Mucosa of stomach (tissue), 1 donor: ENCODE results near the gene IL1R2.
A peak's percentile ranks its signal among the peaks of the same experiment; 100 is the strongest.

ENCODE experiments used
- H3K27me3 ChIP-seq: one replicate; pipeline ENCODE4 v1.7.0; 2013; ENCODE audit warnings: mild to moderate bottlenecking, low read length; ENCODE audit not compliant: control insufficient read depth, insufficient read depth
- H3K36me3 ChIP-seq: one replicate; pipeline ENCODE4 v1.7.0; 2013; ENCODE audit warnings: low read length; ENCODE audit not compliant: control insufficient read depth, insufficient read depth
- H3K4me1 ChIP-seq: one replicate; pipeline ENCODE4 v1.7.0; 2013; ENCODE audit warnings: mild to moderate bottlenecking, low read length; ENCODE audit not compliant: control insufficient read depth, insufficient read depth
- H3K4me3 ChIP-seq: one replicate; pipeline ENCODE4 v1.7.0; 2013; ENCODE audit warnings: low read length
- H3K9ac ChIP-seq: one replicate; pipeline ENCODE4 v1.7.0; 2013; ENCODE audit warnings: mild to moderate bottlenecking, low read length, moderate library complexity
- H3K9me3 ChIP-seq: one replicate; pipeline ENCODE4 v1.7.0; 2013; ENCODE audit warnings: mild to moderate bottlenecking, low read length, moderate library complexity; ENCODE audit not compliant: control insufficient read depth
- donor health status: Pancreatic carcinoma.

IL1R2 gene

GRCh38 chr2:102029405-102029804, 37.6 kb downstream of the IL1R2 start:
- Histone ChIP-seq H3K4me1 (peaks cover 21% of the 10 kb centered on the region), H3K4me3 (no peak overlapping the region), H3K9ac (no peak overlapping the region), H3K36me3 (no peaks in the 10 kb centered on the region), H3K27me3 (no peaks in the 10 kb centered on the region), H3K9me3 (no peaks in the 10 kb centered on the region)

DNA sequence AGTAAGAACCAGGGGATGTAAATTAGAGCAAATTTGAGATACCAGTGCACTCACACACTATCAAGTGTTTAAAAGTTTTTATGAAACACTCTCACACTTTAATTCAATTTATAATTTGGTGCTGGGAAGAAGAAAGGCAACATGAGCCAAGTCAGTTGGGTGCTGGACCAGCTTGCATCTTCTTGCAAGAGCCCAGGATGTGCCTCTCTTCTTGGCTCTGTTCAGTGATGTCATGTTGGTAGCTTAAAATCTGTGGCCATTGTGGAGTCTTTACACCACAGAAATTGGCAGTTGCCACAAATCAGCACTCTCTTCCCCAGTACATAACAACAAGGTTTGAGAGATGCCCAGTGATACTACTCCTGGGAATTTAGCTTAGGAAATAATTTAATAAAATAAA, 38.2 kb downstream of the IL1R2 start:
- no peaks in the 10 kb centered on the region for H3K9me3 ChIP-seq
- no peak overlapping the region for H3K9ac ChIP-seq
- H3K4me3 ChIP-seq, result no peak overlapping the region
- no peaks in the 10 kb centered on the region for H3K27me3 ChIP-seq
- no peaks in the 10 kb centered on the region for H3K36me3 ChIP-seq
- H3K4me1 ChIP-seq, result peaks cover 27% of the 10 kb centered on the region

DNA sequence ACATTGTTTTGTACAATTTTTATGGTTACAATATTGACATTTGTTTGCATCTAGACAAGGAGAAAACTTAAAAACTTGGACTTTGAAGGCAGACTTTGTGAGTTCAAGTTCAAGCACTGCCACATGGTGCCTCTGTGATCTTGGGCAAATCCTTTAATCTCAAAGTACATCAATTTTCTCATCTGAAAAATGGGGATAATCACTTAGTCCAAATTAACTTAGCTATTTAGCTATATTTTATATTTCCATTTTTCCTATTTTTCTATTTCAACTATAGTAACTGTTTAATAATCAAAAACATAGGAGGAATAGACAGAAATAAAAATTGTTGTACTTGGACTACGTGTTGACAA, 38.7 kb downstream of the IL1R2 start:
- Histone ChIP-seq H3K9me3 (no peaks in the 10 kb centered on the region), H3K27me3 (no peaks in the 10 kb centered on the region), H3K4me1 (peaks cover 27% of the 10 kb centered on the region), H3K9ac (no peak overlapping the region), H3K4me3 (no peak overlapping the region), H3K36me3 (no peaks in the 10 kb centered on the region)

- no peaks in the 10 kb centered on the region for H3K36me3 ChIP-seq
- no peaks in the 10 kb centered on the region for H3K9me3 ChIP-seq
- no peaks in the 10 kb centered on the region for H3K27me3 ChIP-seq
- peaks cover 27% of the 10 kb centered on the region for H3K4me1 ChIP-seq
- no peak overlapping the region for H3K9ac ChIP-seq
- H3K4me3 ChIP-seq, result no peak overlapping the region
These were observed 39.2 kb downstream of the IL1R2 start for GRCh38 chr2:102030855-102031527.

DNA sequence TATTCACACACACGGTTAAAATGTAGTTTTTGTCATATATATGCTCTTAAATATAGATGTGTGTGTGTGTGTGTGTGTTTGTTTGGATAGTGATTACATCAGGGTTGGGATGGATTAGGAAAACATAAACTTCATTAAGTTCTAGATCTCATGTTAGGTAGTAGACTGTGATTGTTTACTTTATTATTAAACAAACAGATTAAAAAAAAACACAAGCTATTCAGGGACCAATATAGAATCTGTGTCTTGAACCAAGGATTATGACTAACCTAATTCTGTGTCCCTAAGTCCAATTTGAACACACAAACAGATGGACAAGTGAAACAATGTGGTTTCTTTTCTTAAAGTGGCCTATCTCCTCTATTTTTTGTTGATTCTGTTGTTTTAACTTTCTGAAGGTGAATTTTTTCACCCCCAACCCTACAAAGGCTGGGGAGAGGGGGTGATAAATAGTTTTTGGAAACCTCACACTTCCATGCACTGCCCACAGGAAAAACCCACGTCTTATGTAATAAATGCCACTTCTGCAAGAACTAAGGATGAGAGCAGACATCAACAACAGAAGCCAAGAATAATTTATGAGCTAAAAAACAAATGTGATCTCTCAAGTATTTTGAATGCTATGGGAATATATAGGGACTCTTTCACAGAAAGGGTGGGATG, 40.7 kb downstream of the IL1R2 start:
- Histone ChIP-seq H3K4me1 (peaks cover 27% of the 10 kb centered on the region), H3K36me3 (no peaks in the 10 kb centered on the region), H3K9ac (no peak overlapping the region)

DNA sequence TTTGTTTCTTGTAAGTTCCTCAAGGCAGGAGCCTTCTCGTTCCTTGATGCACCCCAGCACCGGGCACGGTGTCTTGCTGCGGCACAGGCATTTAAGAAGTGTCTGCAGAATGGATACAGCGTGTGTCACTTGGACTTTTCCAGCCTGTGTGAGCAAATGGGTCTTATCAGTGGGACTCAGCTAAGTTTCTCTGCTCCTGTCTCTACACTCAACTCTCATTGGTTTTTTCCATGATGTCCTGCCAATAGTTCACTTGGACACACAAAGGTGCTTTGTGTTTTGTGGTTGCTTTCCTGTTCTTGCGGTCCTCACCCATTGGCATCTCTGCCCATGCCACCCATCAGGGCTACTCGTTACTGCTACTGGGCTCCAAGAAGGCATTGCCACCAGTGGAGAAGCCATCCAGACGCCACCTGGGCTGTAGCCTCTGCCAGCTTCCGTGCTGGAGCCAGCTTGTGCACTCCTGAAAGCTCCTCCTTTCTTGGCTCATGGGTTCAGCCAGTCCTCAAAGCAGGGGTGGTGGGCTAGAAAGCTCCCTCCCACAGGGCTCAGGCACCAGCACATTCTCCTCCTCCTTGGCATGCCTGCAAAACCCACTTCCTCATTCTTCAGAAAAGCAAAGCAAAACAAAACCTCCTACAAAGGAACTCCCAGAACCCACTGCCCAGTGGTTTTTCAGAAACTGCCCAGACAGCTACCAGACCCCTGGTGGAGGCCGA, 41.4 kb downstream of the IL1R2 start:
- no peak overlapping the region for H3K4me3 ChIP-seq
- H3K9ac ChIP-seq, result no peak overlapping the region
- H3K9me3 ChIP-seq, result no peaks in the 10 kb centered on the region
- peaks cover 27% of the 10 kb centered on the region for H3K4me1 ChIP-seq
- no peaks in the 10 kb centered on the region for H3K36me3 ChIP-seq
- no peaks in the 10 kb centered on the region for H3K27me3 ChIP-seq

More for the DNA sequence above, 40.7 kb downstream of the IL1R2 start:
- no peaks in the 10 kb centered on the region for H3K27me3 ChIP-seq
- no peak overlapping the region for H3K4me3 ChIP-seq
- no peaks in the 10 kb centered on the region for H3K9me3 ChIP-seq

DNA sequence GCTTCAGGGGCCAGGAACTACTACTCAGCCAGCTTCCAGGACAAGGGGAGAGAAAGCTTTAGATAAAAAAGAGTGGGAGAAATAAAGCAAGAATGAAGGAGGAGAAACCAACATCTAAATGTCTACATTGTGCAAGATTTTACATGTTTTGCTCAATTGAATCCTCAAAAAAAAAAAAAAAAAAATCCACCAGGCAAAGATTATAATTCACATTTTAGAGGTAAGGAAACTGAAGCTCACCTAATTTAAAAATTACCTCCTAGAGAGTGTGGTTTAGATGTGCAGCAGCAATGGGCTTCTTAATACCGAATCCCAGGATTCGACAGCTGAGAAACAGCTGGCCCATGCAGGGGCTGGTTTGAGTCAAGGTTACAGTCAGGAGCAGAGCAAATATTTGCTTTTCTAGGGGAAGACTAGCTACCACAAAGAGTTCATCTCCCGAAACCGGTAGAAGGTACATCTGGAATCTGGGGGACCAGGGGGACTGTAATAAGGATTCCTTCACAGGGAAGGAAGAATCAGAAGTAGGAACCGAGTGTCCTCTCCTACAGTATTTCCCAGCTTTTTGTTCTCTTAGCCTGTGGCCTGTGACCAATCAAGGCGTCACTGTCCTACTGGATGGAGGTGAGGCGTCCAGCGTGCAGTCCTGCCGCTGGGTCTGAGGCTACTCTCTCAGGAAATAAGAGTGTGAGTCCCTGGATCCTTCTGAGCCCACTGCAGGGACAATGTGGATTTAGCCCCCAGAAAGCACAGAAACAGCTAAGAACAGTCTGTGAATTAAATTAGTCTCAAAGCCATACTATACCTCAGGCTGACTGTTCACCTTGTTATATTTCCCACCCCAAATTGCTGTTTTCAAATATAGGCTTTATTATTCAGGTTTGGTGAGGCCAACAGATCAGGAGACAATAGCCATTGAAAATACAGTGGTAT, 42.3 kb downstream of the IL1R2 start:
- no peaks in the 10 kb centered on the region for H3K36me3 ChIP-seq
- no peak overlapping the region for H3K4me3 ChIP-seq
- no peaks in the 10 kb centered on the region for H3K27me3 ChIP-seq
- peaks cover 27% of the 10 kb centered on the region for H3K4me1 ChIP-seq
- H3K9ac ChIP-seq, result peak overlapping the region; percentile 8
- no peaks in the 10 kb centered on the region for H3K9me3 ChIP-seq

- no peaks in the 10 kb centered on the region for H3K27me3 ChIP-seq
- peaks cover 27% of the 10 kb centered on the region for H3K4me1 ChIP-seq
- H3K9ac ChIP-seq, result peak overlapping the region; percentile 8
- H3K9me3 ChIP-seq, result no peaks in the 10 kb centered on the region
- H3K36me3 ChIP-seq, result no peaks in the 10 kb centered on the region
- no peak overlapping the region for H3K4me3 ChIP-seq
These were observed 43.2 kb downstream of the IL1R2 start for GRCh38 chr2:102034683-102035548.

GRCh38 chr2:102037681-102038080, 45.9 kb downstream of the IL1R2 start:
- Histone ChIP-seq H3K4me3 (no peak overlapping the region), H3K9ac (no peak overlapping the region), H3K4me1 (peaks cover 23% of the 10 kb centered on the region)

DNA sequence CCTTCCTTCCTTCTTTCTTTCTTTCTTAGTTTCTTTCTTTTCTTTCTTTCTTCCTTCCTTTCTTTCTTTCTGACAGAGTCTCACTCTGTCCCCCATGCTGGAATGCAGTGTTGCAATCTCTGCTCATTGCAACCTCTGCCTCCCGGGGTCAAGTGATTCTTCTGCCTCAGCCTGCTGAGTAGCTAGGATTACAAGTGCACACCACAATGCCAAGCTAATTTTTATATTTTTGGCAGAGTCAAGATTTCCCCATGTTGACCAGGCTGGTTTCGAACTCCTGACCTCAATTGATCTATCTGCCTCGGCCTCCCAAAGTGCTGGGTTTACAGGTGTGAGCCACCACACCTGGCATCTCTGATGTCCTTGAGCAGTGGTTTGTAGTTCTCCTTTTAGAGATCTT, 48.5 kb downstream of the IL1R2 start:
- Histone ChIP-seq H3K9me3 (no peaks in the 10 kb centered on the region), H3K27me3 (no peaks in the 10 kb centered on the region), H3K36me3 (no peaks in the 10 kb centered on the region), H3K4me1 (no peaks in the 10 kb centered on the region), H3K4me3 (no peak overlapping the region), H3K9ac (no peak overlapping the region)

More at GRCh38 chr2:102037681-102038080, 45.9 kb downstream of the IL1R2 start:
- Histone ChIP-seq H3K36me3 (no peaks in the 10 kb centered on the region), H3K9me3 (no peaks in the 10 kb centered on the region), H3K27me3 (no peaks in the 10 kb centered on the region)

- H3K27me3 ChIP-seq, result no peaks in the 10 kb centered on the region
- H3K9me3 ChIP-seq, result no peaks in the 10 kb centered on the region
- no peak overlapping the region for H3K4me3 ChIP-seq
- H3K36me3 ChIP-seq, result no peaks in the 10 kb centered on the region
- H3K4me1 ChIP-seq, result no peaks in the 10 kb centered on the region
- H3K9ac ChIP-seq, result no peak overlapping the region
These were observed 49.6 kb downstream of the IL1R2 start for GRCh38 chr2:102041351-102041750.
